Measurements from ENCODE around the gene LSM2.
A peak's percentile ranks its signal among the peaks of the same experiment; 100 is the strongest.

LSM2 gene

GRCh38 chr6:31834367-31835250 is 27.8 kb upstream of the LSM2 start:
- DNase-seq (ENCODE audit: low read depth, low spot score): peak; percentile 89
- peak overlapping the region; percentile 79 for H3K4me3 ChIP-seq (ENCODE audit: low read depth, low read length)
- no peak for TF ChIP-seq CTCF (IDR thresholded peaks at IDR 0.05; ENCODE audit: low read depth, low read length)
- in situ Hi-C loops (cut with HindIII; ENCODE audit: low sequenced_read_pairs): no loop called here

- peak overlapping the region; percentile 72 for H3K4me3 ChIP-seq (ENCODE audit: low read depth, low read length)
- no peak for TF ChIP-seq CTCF (IDR thresholded peaks at IDR 0.05; ENCODE audit: low read depth, low read length)
- no peak for DNase-seq (ENCODE audit: low read depth, low spot score)
- in situ Hi-C loops (cut with HindIII; ENCODE audit: low sequenced_read_pairs): no loop called here
These were observed 24.8 kb upstream of the LSM2 start for GRCh38 chr6:31831350-31832215.

GRCh38 chr6:31830886-31831335 is 24.1 kb upstream of the LSM2 start:
- TF ChIP-seq CTCF (IDR thresholded peaks at IDR 0.05; ENCODE audit: low read depth, low read length): no peak
- DNase-seq (ENCODE audit: low read depth, low spot score): no peak
- in situ Hi-C loops (cut with HindIII; ENCODE audit: low sequenced_read_pairs): no loop called here
- peak overlapping the region; percentile 72 for H3K4me3 ChIP-seq (ENCODE audit: low read depth, low read length)

GRCh38 chr6:31829633-31830283 is 23.0 kb upstream of the LSM2 start:
- in situ Hi-C loops (cut with HindIII; ENCODE audit: low sequenced_read_pairs): no loop called here
- peak; percentile 69 for DNase-seq (ENCODE audit: low read depth, low spot score)
- H3K4me3 ChIP-seq (ENCODE audit: low read depth, low read length): peak overlapping the region; percentile 72
- TF ChIP-seq CTCF (IDR thresholded peaks at IDR 0.05; ENCODE audit: low read depth, low read length): peak; percentile 24

- in situ Hi-C loops (cut with HindIII; ENCODE audit: low sequenced_read_pairs): no loop called here
- H3K4me3 ChIP-seq (ENCODE audit: low read depth, low read length): peak within 1 kb of the TSS; percentile 76
- no peak for TF ChIP-seq CTCF (IDR thresholded peaks at IDR 0.05; ENCODE audit: low read depth, low read length)
- peak; percentile 100 for DNase-seq (ENCODE audit: low read depth, low spot score)
These were observed 20.7 kb upstream of the LSM2 start, which contains the start of gene HSPA1B for GRCh38 chr6:31827286-31828079. TSS of gene HSPA1B (plus strand) at chr6:31827738. CDS start at chr6:31827951, 213 bp downstream.
